CD4-positive, alpha-beta T cell (primary cell): ENCODE data around the gene SCG3. TPM values are rescaled to one million over a fixed set of nuclear protein-coding genes. Genes with fewer than 3 reads are reported as not detected.
A peak's percentile ranks its signal among the peaks of the same experiment; 100 is the strongest.
"Not testable (repeated sequence)": the region's sequence is repeated elsewhere in the genome, so short reads cannot be mapped to it uniquely, and the experiment has no call there.

Experiments
- ATAC-seq: fragments of 200-7000 bp; cut with Tn5 transposase; one replicate; pipeline ENCODE4 v1.10.0; 2022; ENCODE audit warnings: mild to moderate bottlenecking; ENCODE audit not compliant: poor library complexity
- CTCF ChIA-PET: fragments of 350-600 bp; sonication (Branson Sonifier 250); formaldehyde crosslinking; loops from one replicate; lab custom pipeline; 2021; ENCODE audit warnings: antibody characterized with exemption, inconsistent platforms; lab: Charles Lee
- POLR2A ChIA-PET: fragments of 350-600 bp; sonication (Branson Sonifier 250); formaldehyde crosslinking; loops from one replicate; lab custom pipeline; 2021; ENCODE audit warnings: antibody characterized with exemption, inconsistent platforms; lab: Charles Lee
- DNase-seq, 14 experiments: peaks; one replicate each; pipeline ENCODE4 v3.0.0-alpha.2; 2013 to 2020; ENCODE audit warnings: mixed read lengths in 2 of 14
- H3K27ac ChIP-seq, 2 donors: one replicate each; pipeline versions ENCODE4 v1.5.1 to v1.7.0; 2013; ENCODE audit warnings: low read length in 2 of 2, low read depth in 1 of 2, mild to moderate bottlenecking in 1 of 2
- H3K27me3 ChIP-seq, 2 experiments: 1 replicate in 1 of 2; 2 replicates in 1 of 2; pipeline versions ENCODE4 v1.6.1 to v1.7.0; 2013; ENCODE audit warnings: low read length in 2 of 2, control low read depth in 1 of 2, mild to moderate bottlenecking in 1 of 2, moderate library complexity in 1 of 2; ENCODE audit not compliant: insufficient read depth in 2 of 2, control insufficient read depth in 1 of 2
- H3K36me3 ChIP-seq: one replicate; pipeline ENCODE4 v1.6.1; 2013; ENCODE audit warnings: low read length, control low read depth; ENCODE audit not compliant: insufficient read depth
- H3K4me1 ChIP-seq: one replicate; pipeline ENCODE4 v1.6.1; 2013; ENCODE audit warnings: low read length, control low read depth; ENCODE audit not compliant: insufficient read depth
- H3K4me3 ChIP-seq: one replicate; pipeline ENCODE4 v1.5.1; 2013; ENCODE audit warnings: mild to moderate bottlenecking, low read length, moderate library complexity
- H3K9me3 ChIP-seq, 2 experiments: 1 replicate in 1 of 2; 2 replicates in 1 of 2; pipeline versions ENCODE4 v1.6.1 to v1.7.0; 2013; ENCODE audit warnings: low read length in 2 of 2, mild to moderate bottlenecking in 2 of 2, control low read depth in 1 of 2, moderate library complexity in 1 of 2; ENCODE audit not compliant: control insufficient read depth in 1 of 2, insufficient read depth in 1 of 2
- H3K27ac Mint-ChIP-seq: one replicate; pipeline ENCODE4 v1.8.0; 2020; ENCODE audit warnings: mixed read lengths
- H3K27me3 Mint-ChIP-seq: one replicate; pipeline ENCODE4 v1.8.0; 2021; ENCODE audit warnings: mixed read lengths
- H3K36me3 Mint-ChIP-seq: one replicate; pipeline ENCODE4 v1.8.0; 2021; ENCODE audit warnings: low read depth, mixed read lengths
- H3K4me1 Mint-ChIP-seq: one replicate; pipeline ENCODE4 v1.8.0; 2021; ENCODE audit warnings: low read depth, mixed read lengths
- H3K4me3 Mint-ChIP-seq: one replicate; pipeline ENCODE4 v1.8.0; 2020; ENCODE audit warnings: mild to moderate bottlenecking, mixed read lengths
- H3K9me3 Mint-ChIP-seq: one replicate; pipeline ENCODE4 v1.8.0; 2020; ENCODE audit warnings: mixed read lengths
- intact Hi-C, 2 experiments: fragments of 100-400 bp; cut with DNase I in 1 of 2; cut with micrococcal nuclease in 1 of 2; formaldehyde crosslinking; loops; one replicate each; pipeline versions ENCODE4 v1.15.1 to v1.9.0; 2023 to 2025; cut with DNase I, micrococcal nuclease
- total RNA-seq, 174 experiments: library from RNA in 2 of 174; stranded (reverse) in 2 of 174; gene quantifications; one replicate each; pipeline ENCODE4 v1.2.3 and lab custom pipeline; 2021 to 2026
- TF ChIP-seq, protein P1 (sequence below): fragments of 200-600 bp; IDR thresholded peaks from one replicate; pipeline ENCODE4 v1.8.0; 2022; ENCODE audit warnings: antibody characterized with exemption, mild to moderate bottlenecking

SCG3 gene
- total RNA-seq, 2 experiments from 2014 or later = not detected

DNA sequence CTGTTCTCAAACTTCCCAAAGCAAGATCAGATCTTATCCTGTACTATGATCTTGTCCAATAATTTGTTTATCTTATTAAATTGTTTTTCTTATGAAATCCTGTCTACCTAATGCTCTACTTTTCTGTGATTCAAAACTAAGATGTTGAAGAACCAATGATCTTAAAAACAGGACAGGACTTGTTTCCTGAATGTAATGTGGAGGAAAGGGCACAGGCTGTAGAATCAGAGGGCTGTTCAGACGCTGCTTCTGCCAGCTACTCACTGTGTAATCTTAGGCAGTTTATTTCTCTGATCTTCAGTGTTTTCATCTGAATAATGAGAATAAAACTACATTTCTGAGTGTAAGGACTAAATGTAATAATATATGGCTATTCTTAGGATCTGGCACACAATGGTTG lies 38.6 kb upstream of the SCG3 start:
- Mint-ChIP-seq H3K4me3 (no peak overlapping the region), H3K9me3 (no peaks in the 10 kb centered on the region), H3K36me3 (no peaks in the 10 kb centered on the region), H3K27me3 (peaks cover 3% of the 10 kb centered on the region), H3K27ac (no peak overlapping the region), H3K4me1 (no peaks in the 10 kb centered on the region)
- no peak for ATAC-seq
- Histone ChIP-seq H3K36me3 (no peaks in the 10 kb centered on the region), H3K4me1 (no peaks in the 10 kb centered on the region), H3K27ac (no peak overlapping the region), H3K4me3 (no peak overlapping the region), H3K27me3 (no peaks in the 10 kb centered on the region), H3K9me3 (no peaks in the 10 kb centered on the region)
- DNase-seq = no peak
- intact Hi-C loops = no loop called here
- POLR2A ChIA-PET = no interaction called here
- TF ChIP-seq, protein P1, sequence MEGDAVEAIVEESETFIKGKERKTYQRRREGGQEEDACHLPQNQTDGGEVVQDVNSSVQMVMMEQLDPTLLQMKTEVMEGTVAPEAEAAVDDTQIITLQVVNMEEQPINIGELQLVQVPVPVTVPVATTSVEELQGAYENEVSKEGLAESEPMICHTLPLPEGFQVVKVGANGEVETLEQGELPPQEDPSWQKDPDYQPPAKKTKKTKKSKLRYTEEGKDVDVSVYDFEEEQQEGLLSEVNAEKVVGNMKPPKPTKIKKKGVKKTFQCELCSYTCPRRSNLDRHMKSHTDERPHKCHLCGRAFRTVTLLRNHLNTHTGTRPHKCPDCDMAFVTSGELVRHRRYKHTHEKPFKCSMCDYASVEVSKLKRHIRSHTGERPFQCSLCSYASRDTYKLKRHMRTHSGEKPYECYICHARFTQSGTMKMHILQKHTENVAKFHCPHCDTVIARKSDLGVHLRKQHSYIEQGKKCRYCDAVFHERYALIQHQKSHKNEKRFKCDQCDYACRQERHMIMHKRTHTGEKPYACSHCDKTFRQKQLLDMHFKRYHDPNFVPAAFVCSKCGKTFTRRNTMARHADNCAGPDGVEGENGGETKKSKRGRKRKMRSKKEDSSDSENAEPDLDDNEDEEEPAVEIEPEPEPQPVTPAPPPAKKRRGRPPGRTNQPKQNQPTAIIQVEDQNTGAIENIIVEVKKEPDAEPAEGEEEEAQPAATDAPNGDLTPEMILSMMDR = no peak
- CTCF ChIA-PET = no interaction called here

DNA sequence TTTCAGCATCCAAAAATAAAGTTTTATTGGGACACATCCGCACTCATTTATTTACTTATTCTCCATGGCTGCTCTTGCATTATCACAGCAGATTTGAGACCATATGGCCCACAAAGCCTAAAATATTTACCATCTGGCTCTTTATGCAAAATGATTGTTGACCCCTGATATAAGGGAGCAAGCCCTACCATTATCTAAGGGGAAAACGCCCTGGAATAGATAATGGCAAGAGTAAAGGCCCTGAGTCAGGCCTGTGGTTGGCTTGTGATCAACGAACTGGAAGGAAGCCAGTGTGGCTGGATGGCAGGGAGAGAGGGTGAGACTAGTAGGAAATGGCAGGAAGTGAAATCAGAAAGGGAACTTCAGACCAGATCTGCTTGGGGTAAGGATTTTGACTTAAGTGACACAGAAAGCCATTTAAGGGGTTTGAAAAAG lies 34.2 kb upstream of the SCG3 start:
- no peak overlapping the region for H3K27ac Mint-ChIP-seq
- TF ChIP-seq, protein P1 = no peak
- no peaks in the 10 kb centered on the region for H3K4me1 ChIP-seq
- H3K27ac ChIP-seq = no peak overlapping the region
- no peaks in the 10 kb centered on the region for H3K36me3 ChIP-seq
- no peak overlapping the region for H3K4me3 Mint-ChIP-seq
- ChIA-PET POLR2A (no interaction called here), CTCF (interaction anchor here (0.8 to 5.1 kb wide), 2 partner anchors 24 to 129 kb away, joined by 3 to 179 read pairs; no protein-coding TSS in a partner anchor)
- H3K27me3 ChIP-seq = no peaks in the 10 kb centered on the region
- H3K9me3 ChIP-seq = no peaks in the 10 kb centered on the region
- no peaks in the 10 kb centered on the region for H3K27me3 Mint-ChIP-seq
- peak in 2 of 14 experiments; percentile 44 to 51 for DNase-seq
- no peaks in the 10 kb centered on the region for H3K36me3 Mint-ChIP-seq
- no peaks in the 10 kb centered on the region for H3K4me1 Mint-ChIP-seq
- H3K9me3 Mint-ChIP-seq = no peaks in the 10 kb centered on the region
- ATAC-seq = no peak
- intact Hi-C loops = no loop called here
- no peak overlapping the region for H3K4me3 ChIP-seq

- intact Hi-C loops, H3K27me3 ChIP-seq, H3K9me3 ChIP-seq, POLR2A ChIA-PET, H3K4me3 ChIP-seq, H3K27ac ChIP-seq, H3K9me3 Mint-ChIP-seq, H3K27me3 Mint-ChIP-seq, DNase-seq, H3K4me1 Mint-ChIP-seq, H3K36me3 ChIP-seq, H3K4me1 ChIP-seq, H3K36me3 Mint-ChIP-seq, ATAC-seq, H3K4me3 Mint-ChIP-seq, H3K27ac Mint-ChIP-seq: not testable (repeated sequence)
- CTCF ChIA-PET = interaction anchor here (0.8 to 5.1 kb wide), 2 partner anchors 23 to 128 kb away, joined by 3 to 179 read pairs; no protein-coding TSS in a partner anchor
Observed at GRCh38 chr15:51648101-51648500, 33.2 kb upstream of the SCG3 start.

- H3K27me3 ChIP-seq, DNase-seq, H3K4me3 Mint-ChIP-seq, H3K27ac Mint-ChIP-seq, H3K36me3 ChIP-seq, H3K9me3 ChIP-seq, H3K4me3 ChIP-seq, H3K9me3 Mint-ChIP-seq, H3K27me3 Mint-ChIP-seq, H3K4me1 Mint-ChIP-seq, H3K4me1 ChIP-seq, POLR2A ChIA-PET, H3K27ac ChIP-seq, H3K36me3 Mint-ChIP-seq, intact Hi-C loops, ATAC-seq: not testable (repeated sequence)
- CTCF ChIA-PET = interaction anchor here (1.8 to 5.1 kb wide), 4 partner anchors 91 to 128 kb away, joined by 5 to 179 read pairs (median 10); no protein-coding TSS in a partner anchor
Observed at GRCh38 chr15:51648643-51649042, 32.7 kb upstream of the SCG3 start.
